ENCODE data around the gene ZFC3H1.

- TF ChIP-seq EP300 (IDR thresholded peaks at IDR 0.05), result no peak
- no peak for TF ChIP-seq CTCF (IDR thresholded peaks at IDR 0.05)
Measured at GRCh38 chr12:71646512-71646911, 17.1 kb downstream of the ZFC3H1 start.
